Spleen (tissue), 7 donors: Measurements from ENCODE around the gene ZDHHC24.

Source experiments
- POLR2A ChIP-seq, 3 donors: fragments of 450-650 bp; IDR thresholded peaks; one replicate each; pipeline ENCODE4 v1.5.1; 2017; ENCODE audit warnings: antibody characterized with exemption in 3 of 3, mild to moderate bottlenecking in 1 of 3
- POLR2AphosphoS5 ChIP-seq, 3 donors: sonication (generic); formaldehyde crosslinking; IDR thresholded peaks; one replicate each; pipeline ENCODE4 v1.5.1; 2017; ENCODE audit warnings: antibody characterized with exemption in 3 of 3
- TF ChIP-seq, protein P1 (sequence below), 11 experiments: fragments of 200-600 bp in 7 of 11; fragments of 450-650 bp in 4 of 11; sonication (generic) in 4 of 11; IDR thresholded peaks in 8 of 11; conservative IDR thresholded peaks in 3 of 11; 1 replicate in 7 of 11; 2 replicates in 4 of 11; pipeline versions ENCODE4 v1.4.0 to v1.8.0; 2016 to 2021; ENCODE audit warnings: antibody characterized with exemption in 11 of 11, inconsistent platforms in 4 of 11, mild to moderate bottlenecking in 1 of 11
- donor health status: DM: no; HTN: no; CAD: no; lungs with moderate emphysema.
- donor health status: DM: no; HTN: no; CAD: no.
- donor health status: DM: no; HTN: no; CAD: no.

GRCh38 chr11:66559866-66560676 is 14.2 kb upstream of the ZDHHC24 start:
- TF ChIP-seq POLR2A (IDR thresholded peaks at IDR 0.05) = no peak
- TF ChIP-seq, protein P1, sequence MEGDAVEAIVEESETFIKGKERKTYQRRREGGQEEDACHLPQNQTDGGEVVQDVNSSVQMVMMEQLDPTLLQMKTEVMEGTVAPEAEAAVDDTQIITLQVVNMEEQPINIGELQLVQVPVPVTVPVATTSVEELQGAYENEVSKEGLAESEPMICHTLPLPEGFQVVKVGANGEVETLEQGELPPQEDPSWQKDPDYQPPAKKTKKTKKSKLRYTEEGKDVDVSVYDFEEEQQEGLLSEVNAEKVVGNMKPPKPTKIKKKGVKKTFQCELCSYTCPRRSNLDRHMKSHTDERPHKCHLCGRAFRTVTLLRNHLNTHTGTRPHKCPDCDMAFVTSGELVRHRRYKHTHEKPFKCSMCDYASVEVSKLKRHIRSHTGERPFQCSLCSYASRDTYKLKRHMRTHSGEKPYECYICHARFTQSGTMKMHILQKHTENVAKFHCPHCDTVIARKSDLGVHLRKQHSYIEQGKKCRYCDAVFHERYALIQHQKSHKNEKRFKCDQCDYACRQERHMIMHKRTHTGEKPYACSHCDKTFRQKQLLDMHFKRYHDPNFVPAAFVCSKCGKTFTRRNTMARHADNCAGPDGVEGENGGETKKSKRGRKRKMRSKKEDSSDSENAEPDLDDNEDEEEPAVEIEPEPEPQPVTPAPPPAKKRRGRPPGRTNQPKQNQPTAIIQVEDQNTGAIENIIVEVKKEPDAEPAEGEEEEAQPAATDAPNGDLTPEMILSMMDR (IDR thresholded peaks at IDR 0.05 in 8 of 11, conservative IDR thresholded peaks at IDR 0.05 in 3 of 11) = no peak
- TF ChIP-seq POLR2AphosphoS5 (IDR thresholded peaks at IDR 0.05) = peak in 1 of 3 donors; percentile 9
